Heart right ventricle (tissue), 16 donors: ENCODE measurements around the gene AADACL2. TPM values are rescaled to one million over a fixed set of nuclear protein-coding genes. Genes with fewer than 3 reads are reported as not detected.

ENCODE experiments used
- ATAC-seq, 8 donors: fragments of 200-7000 bp; cut with Tn5 transposase; one replicate each; pipeline ENCODE4 v1.9.1; 2020; ENCODE audit warnings: mild to moderate bottlenecking in 8 of 8, moderate library complexity in 8 of 8, moderate number of reproducible peaks in 1 of 8
- DNase-seq, 2 donors: peaks; one replicate each; pipeline ENCODE4 v3.0.0-alpha.2; 2020
- H3K27ac ChIP-seq, 10 donors: fragments of 200-600 bp; sonication (generic) in 2 of 10; one replicate each; pipeline versions ENCODE4 v1.5.0 to v1.8.0; 2020 to 2022; ENCODE audit warnings: mild to moderate bottlenecking in 3 of 10
- H3K27me3 ChIP-seq, 7 donors: fragments of 200-600 bp; one replicate each; pipeline ENCODE4 v1.8.0; 2021 to 2022; ENCODE audit warnings: mild to moderate bottlenecking in 2 of 7
- H3K36me3 ChIP-seq, 9 donors: fragments of 200-600 bp; sonication (generic) in 1 of 9; one replicate each; pipeline versions ENCODE4 v1.5.0 to v1.8.0; 2020 to 2022; ENCODE audit warnings: mild to moderate bottlenecking in 2 of 9
- H3K4me1 ChIP-seq, 9 donors: fragments of 200-600 bp; sonication (generic) in 1 of 9; one replicate each; pipeline versions ENCODE4 v1.5.0 to v1.8.0; 2020 to 2022; ENCODE audit warnings: mild to moderate bottlenecking in 4 of 9
- H3K4me3 ChIP-seq, 10 donors: fragments of 200-600 bp; sonication (generic) in 2 of 10; one replicate each; pipeline versions ENCODE4 v1.5.0 to v1.8.0; 2020 to 2022; ENCODE audit warnings: mild to moderate bottlenecking in 7 of 10, moderate library complexity in 2 of 10
- H3K9me3 ChIP-seq, 11 donors: fragments of 200-600 bp in 10 of 11; sonication (generic) in 2 of 11; one replicate each; pipeline versions ENCODE4 v1.5.0 to v1.8.0; 2013 to 2022; ENCODE audit warnings: mild to moderate bottlenecking in 2 of 11, control low read depth in 1 of 11, moderate library complexity in 1 of 11
- WGBS, 2 donors: extraction: QIAGEN DNeasy Blood & Tissue Kit; methylation state at CpG; one replicate each; pipeline ENCODE4 v1.1.7; 2013; ENCODE audit warnings: inconsistent platforms in 1 of 2; 5-methylcytosine and 5-hydroxymethylcytosine counted together
- intact Hi-C, 10 donors: fragments of 100-400 bp; cut with DNase I; formaldehyde crosslinking; loops; one replicate each; pipeline versions ENCODE4 v1.11.1 to v1.14.2; 2022
- polyA plus RNA-seq, 2 donors: library from polyadenylated mRNA; stranded (reverse); fragments of 200-250 nt; gene quantifications; one replicate each; pipeline ENCODE4 v1.2.3, GENCODE V29; 2013
- total RNA-seq, 10 donors: library from RNA; stranded (reverse); fragmentation: NEBNext Ultra II Directional in 3 of 10; extraction: Animal tissue kit (Norgen Biotek cat#: 25700) in 3 of 10; gene quantifications; one replicate each; pipeline versions ENCODE4 v1.2.1 to v1.2.4, GENCODE V29; 2021 to 2023
- TF ChIP-seq, protein P1 (sequence below), 9 donors: fragments of 200-600 bp; sonication (generic) in 2 of 9; IDR thresholded peaks; one replicate each; pipeline versions ENCODE4 v1.5.0 to v1.8.0; 2021 to 2022; ENCODE audit warnings: antibody characterized with exemption in 9 of 9, mild to moderate bottlenecking in 5 of 9, moderate library complexity in 1 of 9
- donor health status: Arrhythmogenic right ventricular cardiomyopathy.
- donor health status: ischemic (EF 13 %, LVEDD 7.1; RV severe dilation, severe dysfunction).
- donor health status: healthy with polysubstance abuse.
- donor health status: DM: no; HTN: yes; CAD: no.
- donor health status: DM: no; HTN: no; CAD: no.
- donor health status: ischemic (EF 25% LVEDD 6.9; RV normal size, moderate dysfunction).
- donor health status: ischemic (EF 25% LVEDD 5.7; RV mildly dilated, moderate dysfunction).
- donor health status: healthy.
- donor health status: DM: yes; HTN: yes; CAD: no.
- donor health status: Ischemic cardiomyopathy.
- donor health status: ischemic (EF 35%, LVEDD 5.7; RV mildly dilated, moderate dysfunction).
- donor health status: nonischemic (EF 11% LVEDD 7.7; RV severe dilation, severe dysfunction).
- donor health status: DM: yes; HTN: yes; CAD: no.
- donor health status: PGD.
- donor health status: ischemic (EF 29% LVEDD 5.4; RV normal size, mild dysfunction).
- donor health status: nonischemic (EF 23%, LVEDD 6.1; RV moderate dilation, normal function).

Gene AADACL2
- total and polyA plus RNA-seq, 12 donors, result not detected

DNA sequence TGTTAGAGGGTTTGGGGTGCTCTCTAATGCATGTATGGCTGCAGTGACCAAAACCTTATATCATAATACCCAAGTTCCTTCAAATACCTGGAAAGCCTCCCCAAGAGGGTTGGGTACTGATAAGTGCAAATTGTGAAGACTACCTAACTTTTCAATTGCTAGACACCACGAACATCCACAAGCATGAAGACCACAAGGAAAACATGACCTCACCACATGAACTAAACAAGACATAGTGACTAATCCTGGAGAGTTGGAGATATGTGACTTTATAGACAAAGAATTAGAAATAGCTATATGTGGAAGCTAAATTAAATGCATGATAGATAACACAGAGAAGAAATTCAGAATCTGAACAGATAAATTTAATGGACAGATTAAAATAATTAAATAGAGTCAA, 23.9 kb upstream of the AADACL2 start:
- H3K4me3 ChIP-seq, result no peak overlapping the region
- H3K4me1 ChIP-seq, result no peaks in the 10 kb centered on the region
- H3K27ac ChIP-seq, result no peak overlapping the region
- intact Hi-C loops, result no loop called here
- WGBS, 2 donors, result 37 to 61% methylated on average over 1 of the region's 1 CpG
- TF ChIP-seq, protein P1, sequence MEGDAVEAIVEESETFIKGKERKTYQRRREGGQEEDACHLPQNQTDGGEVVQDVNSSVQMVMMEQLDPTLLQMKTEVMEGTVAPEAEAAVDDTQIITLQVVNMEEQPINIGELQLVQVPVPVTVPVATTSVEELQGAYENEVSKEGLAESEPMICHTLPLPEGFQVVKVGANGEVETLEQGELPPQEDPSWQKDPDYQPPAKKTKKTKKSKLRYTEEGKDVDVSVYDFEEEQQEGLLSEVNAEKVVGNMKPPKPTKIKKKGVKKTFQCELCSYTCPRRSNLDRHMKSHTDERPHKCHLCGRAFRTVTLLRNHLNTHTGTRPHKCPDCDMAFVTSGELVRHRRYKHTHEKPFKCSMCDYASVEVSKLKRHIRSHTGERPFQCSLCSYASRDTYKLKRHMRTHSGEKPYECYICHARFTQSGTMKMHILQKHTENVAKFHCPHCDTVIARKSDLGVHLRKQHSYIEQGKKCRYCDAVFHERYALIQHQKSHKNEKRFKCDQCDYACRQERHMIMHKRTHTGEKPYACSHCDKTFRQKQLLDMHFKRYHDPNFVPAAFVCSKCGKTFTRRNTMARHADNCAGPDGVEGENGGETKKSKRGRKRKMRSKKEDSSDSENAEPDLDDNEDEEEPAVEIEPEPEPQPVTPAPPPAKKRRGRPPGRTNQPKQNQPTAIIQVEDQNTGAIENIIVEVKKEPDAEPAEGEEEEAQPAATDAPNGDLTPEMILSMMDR (IDR thresholded peaks at IDR 0.05), result no peak
- H3K27me3 ChIP-seq, result no peaks in the 10 kb centered on the region
- peaks cover 0 to 37% (median 5%) of the 10 kb centered on the region in 11 donors for H3K9me3 ChIP-seq
- H3K36me3 ChIP-seq, result no peaks in the 10 kb centered on the region
- ATAC-seq (no peak), DNase-seq (no peak)

GRCh38 chr3:151721294-151721693, 12.4 kb upstream of the AADACL2 start:
- DNase-seq (no peak), ATAC-seq (no peak)
- Histone ChIP-seq H3K4me1 (no peaks in the 10 kb centered on the region), H3K9me3 (peaks cover 0 to 20% (median 4%) of the 10 kb centered on the region in 11 donors), H3K27ac (no peak overlapping the region), H3K36me3 (no peaks in the 10 kb centered on the region), H3K4me3 (no peak overlapping the region), H3K27me3 (no peaks in the 10 kb centered on the region)
- TF ChIP-seq, protein P1 (IDR thresholded peaks at IDR 0.05), result no peak
- intact Hi-C loops, result no loop called here
- WGBS, 2 donors, result 89 to 94% methylated on average over 8 of the region's 8 CpGs

- DNase-seq, result no peak
- no peaks in the 10 kb centered on the region for H3K4me1 ChIP-seq
- intact Hi-C loops, result no loop called here
- peaks cover 0 to 20% (median 3%) of the 10 kb centered on the region in 11 donors for H3K9me3 ChIP-seq
- H3K36me3 ChIP-seq, result no peaks in the 10 kb centered on the region
- no peak overlapping the region for H3K27ac ChIP-seq
- no peaks in the 10 kb centered on the region for H3K27me3 ChIP-seq
- WGBS, 2 donors, result 75 to 80% methylated on average over 2 of the region's 2 CpGs
- TF ChIP-seq, protein P1 (IDR thresholded peaks at IDR 0.05), result no peak
- H3K4me3 ChIP-seq, result no peak overlapping the region
- ATAC-seq, result no peak
Observed at GRCh38 chr3:151722856-151723255, 10.9 kb upstream of the AADACL2 start.

- Histone ChIP-seq H3K27ac (no peak overlapping the region), H3K4me1 (no peaks in the 10 kb centered on the region), H3K36me3 (no peaks in the 10 kb centered on the region), H3K27me3 (no peaks in the 10 kb centered on the region), H3K4me3 (no peak overlapping the region), H3K9me3 (peaks cover 0 to 20% (median 0%) of the 10 kb centered on the region in 11 donors)
- TF ChIP-seq, protein P1 (IDR thresholded peaks at IDR 0.05), result no peak
- ATAC-seq (no peak), DNase-seq (no peak)
- intact Hi-C loops, result no loop called here
- WGBS, 2 donors, result 77 to 83% methylated on average over 6 of the region's 6 CpGs
Observed at GRCh38 chr3:151724576-151725562, 8.9 kb upstream of the AADACL2 start.
